HepG2 (cell line): ENCODE data around the gene NEK8. TPM values are rescaled to one million over a fixed set of nuclear protein-coding genes. Genes with fewer than 3 reads are reported as not detected.

Source experiments
- ATM ChIP-seq: fragments of 450-650 bp; IDR thresholded peaks from 2 replicates; pipeline ENCODE4 v1.7.1; 2017; ENCODE audit warnings: mild to moderate bottlenecking, borderline replicate concordance
- CBX1 ChIP-seq: IDR thresholded peaks from one replicate; pipeline ENCODE4 v1.6.1; 2016; ENCODE audit warnings: antibody characterized with exemption, low read depth
- EEA1 ChIP-seq: sonication (generic); formaldehyde crosslinking; IDR thresholded peaks from 2 replicates; pipeline ENCODE4 v1.5.1; 2020; ENCODE audit warnings: mild to moderate bottlenecking, missing genetic modification reagents, borderline replicate concordance
- ETV5 ChIP-seq: IDR thresholded peaks from 2 replicates; pipeline ENCODE4 v1.6.1; 2018; ENCODE audit warnings: missing biosample characterization, missing genetic modification reagents, inconsistent platforms, borderline replicate concordance
- FOXC1 ChIP-seq: sonication (generic); formaldehyde crosslinking; IDR thresholded peaks from 2 replicates; pipeline ENCODE4 v1.8.0; 2022; ENCODE audit warnings: mild to moderate bottlenecking, missing genetic modification reagents, borderline replicate concordance
- GTF2F1 ChIP-seq: fragments of 150-350 bp; IDR thresholded peaks from 2 replicates; pipeline ENCODE4 v1.6.1; 2014; ENCODE audit warnings: low read length
- JUND ChIP-seq: sonication (generic); formaldehyde crosslinking; IDR thresholded peaks from 2 replicates; pipeline ENCODE4 v1.8.0; 2022; ENCODE audit warnings: mild to moderate bottlenecking, missing genetic modification reagents
- KAT2B ChIP-seq: fragments of 150-350 bp; IDR thresholded peaks from 2 replicates; pipeline ENCODE4 v1.6.1; 2014; ENCODE audit warnings: low read depth, low read length, borderline replicate concordance
- MAX ChIP-seq: IDR thresholded peaks from 2 replicates; pipeline ENCODE4 v1.6.1; 2012; ENCODE audit warnings: inconsistent platforms
- MIER3 ChIP-seq: IDR thresholded peaks from 2 replicates; pipeline ENCODE4 v1.6.1; 2016; ENCODE audit warnings: missing compliant biosample characterization, borderline replicate concordance
- MTA1 ChIP-seq: sonication (generic); formaldehyde crosslinking; IDR thresholded peaks from 2 replicates; pipeline ENCODE4 v1.4.0; 2020; ENCODE audit warnings: missing genetic modification reagents, mild to moderate bottlenecking, borderline replicate concordance
- RBM39 ChIP-seq: fragments of 200-400 bp; formaldehyde crosslinking; IDR thresholded peaks from one replicate; pipeline ENCODE4 v1.6.1; 2018; ENCODE audit warnings: antibody characterized with exemption, mild to moderate bottlenecking, low read depth, low read length; ENCODE audit not compliant: poor library complexity, severe bottlenecking
- SIN3A ChIP-seq: IDR thresholded peaks from 2 replicates; pipeline ENCODE4 v1.6.1; 2011; ENCODE audit warnings: low read depth, mild to moderate bottlenecking, control low read depth, low read length, borderline replicate concordance
- SNAI1 ChIP-seq: sonication (generic); formaldehyde crosslinking; IDR thresholded peaks from 2 replicates; pipeline ENCODE4 v1.5.0; 2020; ENCODE audit warnings: mild to moderate bottlenecking, missing genetic modification reagents, borderline replicate concordance
- SNAPC2 ChIP-seq: sonication (generic); formaldehyde crosslinking; IDR thresholded peaks from 2 replicates; pipeline ENCODE4 v1.8.1; 2022; ENCODE audit warnings: mild to moderate bottlenecking, missing genetic modification reagents
- SP2 ChIP-seq: sonication (generic); formaldehyde crosslinking; IDR thresholded peaks from 2 replicates; pipeline ENCODE4 v1.5.1; 2020; ENCODE audit warnings: mild to moderate bottlenecking, missing genetic modification reagents
- SP4 ChIP-seq: sonication (generic); formaldehyde crosslinking; IDR thresholded peaks from 2 replicates; pipeline ENCODE4 v1.8.1; 2023; ENCODE audit warnings: mild to moderate bottlenecking, missing genetic modification reagents
- TEAD3 ChIP-seq: optimal IDR thresholded peaks from 2 replicates; pipeline ENCODE3; 2016; ENCODE audit warnings: borderline replicate concordance
- TRAFD1 ChIP-seq: sonication (generic); formaldehyde crosslinking; IDR thresholded peaks from 2 replicates; pipeline ENCODE4 v1.5.1; 2020; ENCODE audit warnings: missing genetic modification reagents, mild to moderate bottlenecking, borderline replicate concordance
- ZBTB38 ChIP-seq: sonication (generic); formaldehyde crosslinking; IDR thresholded peaks from 2 replicates; pipeline ENCODE4 v1.5.1; 2020; ENCODE audit warnings: mild to moderate bottlenecking, missing genetic modification reagents
- ZEB1 ChIP-seq: IDR thresholded peaks from 2 replicates; pipeline ENCODE4 v1.6.1; 2012; ENCODE audit warnings: mild to moderate bottlenecking, low read depth, inconsistent platforms; ENCODE audit not compliant: insufficient replicate concordance
- ZFP90 ChIP-seq: sonication (generic); formaldehyde crosslinking; IDR thresholded peaks from 2 replicates; pipeline ENCODE4 v1.8.0; 2022; ENCODE audit warnings: missing genetic modification reagents, mild to moderate bottlenecking, inconsistent platforms, borderline replicate concordance
- ZFYVE20 ChIP-seq: sonication (generic); formaldehyde crosslinking; IDR thresholded peaks from 2 replicates; pipeline ENCODE4 v1.8.0; 2023; ENCODE audit warnings: low read depth, mild to moderate bottlenecking, moderate library complexity, missing genetic modification reagents, borderline replicate concordance
- ZKSCAN8 ChIP-seq: IDR thresholded peaks from 2 replicates; pipeline ENCODE4 v1.6.1; 2016; ENCODE audit warnings: borderline replicate concordance, missing genetic modification reagents, missing compliant biosample characterization
- ZNF230 ChIP-seq: sonication (generic); formaldehyde crosslinking; IDR thresholded peaks from 2 replicates; pipeline ENCODE4 v1.4.0; 2020; ENCODE audit warnings: mild to moderate bottlenecking, missing genetic modification reagents
- ZNF331 ChIP-seq: sonication (generic); formaldehyde crosslinking; IDR thresholded peaks from 2 replicates; pipeline ENCODE4 v1.4.0; 2020; ENCODE audit warnings: missing genetic modification reagents
- ZNF383 ChIP-seq: sonication (generic); formaldehyde crosslinking; IDR thresholded peaks from 2 replicates; pipeline ENCODE4 v1.4.0; 2020; ENCODE audit warnings: missing genetic modification reagents, mild to moderate bottlenecking, borderline replicate concordance
- ZNF747 ChIP-seq: sonication (generic); formaldehyde crosslinking; IDR thresholded peaks from 2 replicates; pipeline ENCODE4 v1.8.1; 2023; ENCODE audit warnings: missing genetic modification reagents, mild to moderate bottlenecking, borderline replicate concordance
- ZSCAN30 ChIP-seq: sonication (generic); formaldehyde crosslinking; IDR thresholded peaks from 2 replicates; pipeline ENCODE4 v1.5.0; 2020; ENCODE audit warnings: mild to moderate bottlenecking, missing genetic modification reagents
- polyA plus RNA-seq, 8 experiments: library from polyadenylated mRNA; depleted of rRNA in 3 of 8; stranded (reverse) in 7 of 8; unstranded in 1 of 8; fragments of >200 nt; fragmentation: Illumina TruSeq in 4 of 8; extraction: Trizol in 4 of 8; gene quantifications; 2 replicates each; pipeline versions ENCODE4 v1.2.1 to v1.2.3, GENCODE V29; 2011 to 2016; ENCODE audit warnings: low read depth in 4 of 8, missing spikeins in 1 of 8, mixed read lengths in 1 of 8; ENCODE audit not compliant: insufficient read depth in 1 of 8
- total RNA-seq, 5 experiments: library from RNA; depleted of rRNA; stranded (reverse); fragments of >200 nt; fragmentation: Illumina TruSeq; extraction: Trizol; gene quantifications; 2 replicates each; pipeline ENCODE4 v1.2.3, GENCODE V29; 2016; ENCODE audit warnings: low read depth in 1 of 5

The NEK8 gene
- total and polyA plus RNA-seq, 2 of the 13 experiments (the other 11 are each of a cell fraction or from before 2014, with no cell fraction given) = 5.8 to 13.5 TPM

GRCh38 chr17:28728364-28729200, at the start of gene NEK8 (continued):
- peak; percentile 92; the same call in 1 of the 2 replicates for TF ChIP-seq ZNF747 (CRISPR knock-in tag)
- TF ChIP-seq ZFYVE20 (CRISPR knock-in tag) = no peak
- no peak; the same call in 1 of the 2 replicates for TF ChIP-seq ZSCAN30 (CRISPR knock-in tag)
- 0 out of 2 replicates have a peak, but pooled peaks have one; percentile 15 for TF ChIP-seq MIER3 (CRISPR knock-in tag)
- 0 out of 2 replicates have a peak, but pooled peaks have one; percentile 20 for TF ChIP-seq ZFP90 (CRISPR knock-in tag)
- no peak for TF ChIP-seq TRAFD1 (CRISPR knock-in tag)
- peak; percentile 84 for TF ChIP-seq MAX
- TF ChIP-seq ZKSCAN8 = no peak
- peak; percentile 40; the same call in 1 of the 2 replicates for TF ChIP-seq FOXC1 (CRISPR knock-in tag)
- TF ChIP-seq SP4 (CRISPR knock-in tag) = peak; percentile 88
- peak; percentile 55 for TF ChIP-seq TEAD3 (CRISPR knock-in tag)
- peak; percentile 52; the same call in 1 of the 2 replicates for TF ChIP-seq SP2
- peak; percentile 63; the same call in 1 of the 2 replicates for TF ChIP-seq JUND
- peak; percentile 63 for TF ChIP-seq ETV5
- peak; percentile 26 for TF ChIP-seq CBX1
- peak; percentile 75 for TF ChIP-seq MTA1 (CRISPR knock-in tag)
- peak; percentile 9 for TF ChIP-seq ZEB1
- TF ChIP-seq GTF2F1 = no peak
- no peak for TF ChIP-seq SNAI1
- peak; percentile 45; the same call in 1 of the 2 replicates for TF ChIP-seq ZBTB38 (CRISPR knock-in tag)
- TF ChIP-seq ATM = no peak; the same call in 1 of the 2 replicates
- TF ChIP-seq SIN3A = 0 out of 2 replicates have a peak, but pooled peaks have one; percentile 30
- TF ChIP-seq RBM39 = peak; percentile 70
- no peak for TF ChIP-seq KAT2B
- TF ChIP-seq ZNF230 = peak; percentile 76; the same call in 1 of the 2 replicates
- TF ChIP-seq ZNF331 (CRISPR knock-in tag) = peak; percentile 63; the same call in 1 of the 2 replicates
- TF ChIP-seq EEA1 = 0 out of 2 replicates have a peak, but pooled peaks have one; percentile 71
- no peak for TF ChIP-seq ZNF383 (CRISPR knock-in tag)
- peak; percentile 88; the same call in 1 of the 2 replicates for TF ChIP-seq SNAPC2 (CRISPR knock-in tag)
